ENCODE data around the gene ELMO1.

ELMO1 gene

GRCh38 chr7:36852017-36852416 is 596.6 kb downstream of the ELMO1 start:
- no peak for DNase-seq
- TF ChIP-seq POLR2A (IDR thresholded peaks at IDR 0.05; ENCODE audit: low read length) (no peak), GATA1 (IDR thresholded peaks at IDR 0.05; ENCODE audit: low read depth, low read length) (no peak)

- no peak for DNase-seq
- no peak for TF ChIP-seq GATA1 (IDR thresholded peaks at IDR 0.05; ENCODE audit: low read depth, low read length)
- TF ChIP-seq POLR2A (IDR thresholded peaks at IDR 0.05; ENCODE audit: low read length) = no peak
These were observed 597.3 kb downstream of the ELMO1 start for GRCh38 chr7:36851382-36851781.

- no peak for DNase-seq
These were observed 600.7 kb downstream of the ELMO1 start for GRCh38 chr7:36847946-36848345.

GRCh38 chr7:36844374-36844773 is 604.3 kb downstream of the ELMO1 start:
- TF ChIP-seq GATA1 (IDR thresholded peaks at IDR 0.05; ENCODE audit: low read depth, low read length) = no peak
- DNase-seq = no peak

More at GRCh38 chr7:36847946-36848345, 600.7 kb downstream of the ELMO1 start:
- TF ChIP-seq GATA1 (IDR thresholded peaks at IDR 0.05; ENCODE audit: low read depth, low read length) (no peak), POLR2A (IDR thresholded peaks at IDR 0.05; ENCODE audit: low read length) (no peak)

- DNase-seq = no peak
- TF ChIP-seq GATA1 (IDR thresholded peaks at IDR 0.05; ENCODE audit: low read depth, low read length) = no peak
- no peak for TF ChIP-seq POLR2A (IDR thresholded peaks at IDR 0.05; ENCODE audit: low read length)
These were observed 607.8 kb downstream of the ELMO1 start for GRCh38 chr7:36840904-36841303.

- no peak for DNase-seq
- TF ChIP-seq GATA1 (IDR thresholded peaks at IDR 0.05; ENCODE audit: low read depth, low read length) (no peak), POLR2A (IDR thresholded peaks at IDR 0.05; ENCODE audit: low read length) (no peak)
These were observed 609.9 kb downstream of the ELMO1 start for GRCh38 chr7:36838616-36839225.

- TF ChIP-seq POLR2A (IDR thresholded peaks at IDR 0.05; ENCODE audit: low read length) = no peak
- no peak for TF ChIP-seq GATA1 (IDR thresholded peaks at IDR 0.05; ENCODE audit: low read depth, low read length)
- DNase-seq = no peak
These were observed 617.6 kb downstream of the ELMO1 start for GRCh38 chr7:36831049-36831448.

GRCh38 chr7:36827726-36828703 is 620.6 kb downstream of the ELMO1 start:
- DNase-seq = no peak

GRCh38 chr7:36825501-36825900 is 623.2 kb downstream of the ELMO1 start:
- TF ChIP-seq GATA1 (IDR thresholded peaks at IDR 0.05; ENCODE audit: low read depth, low read length) (no peak), POLR2A (IDR thresholded peaks at IDR 0.05; ENCODE audit: low read length) (no peak)
- DNase-seq = no peak

More at GRCh38 chr7:36827726-36828703, 620.6 kb downstream of the ELMO1 start:
- TF ChIP-seq POLR2A (IDR thresholded peaks at IDR 0.05; ENCODE audit: low read length) = no peak
- no peak for TF ChIP-seq GATA1 (IDR thresholded peaks at IDR 0.05; ENCODE audit: low read depth, low read length)

- DNase-seq = no peak
- TF ChIP-seq GATA1 (IDR thresholded peaks at IDR 0.05; ENCODE audit: low read depth, low read length) (no peak), POLR2A (IDR thresholded peaks at IDR 0.05; ENCODE audit: low read length) (no peak)
These were observed 625.3 kb downstream of the ELMO1 start for GRCh38 chr7:36823353-36823752.

GRCh38 chr7:36821617-36822016 is 627.0 kb downstream of the ELMO1 start:
- DNase-seq = no peak
- TF ChIP-seq GATA1 (IDR thresholded peaks at IDR 0.05; ENCODE audit: low read depth, low read length) (no peak), POLR2A (IDR thresholded peaks at IDR 0.05; ENCODE audit: low read length) (no peak)

GRCh38 chr7:36820527-36821170 is 628.0 kb downstream of the ELMO1 start:
- TF ChIP-seq POLR2A (IDR thresholded peaks at IDR 0.05; ENCODE audit: low read length) (no peak), GATA1 (IDR thresholded peaks at IDR 0.05; ENCODE audit: low read depth, low read length) (no peak)
- DNase-seq = no peak

GRCh38 chr7:36819639-36820038 is 629.0 kb downstream of the ELMO1 start:
- no peak for DNase-seq
- no peak for TF ChIP-seq GATA1 (IDR thresholded peaks at IDR 0.05; ENCODE audit: low read depth, low read length)
- no peak for TF ChIP-seq POLR2A (IDR thresholded peaks at IDR 0.05; ENCODE audit: low read length)

- no peak for TF ChIP-seq GATA1 (IDR thresholded peaks at IDR 0.05; ENCODE audit: low read depth, low read length)
- no peak for TF ChIP-seq POLR2A (IDR thresholded peaks at IDR 0.05; ENCODE audit: low read length)
These were observed 634.4 kb downstream of the ELMO1 start for GRCh38 chr7:36814311-36814710.

More at GRCh38 chr7:36814311-36814710, 634.4 kb downstream of the ELMO1 start:
- no peak for DNase-seq
